OCI-LY3 (cell line): Measurements from ENCODE around the gene VIT.

Experiments used
- H2AFZ ChIP-seq: fragments of 200-600, 300-600 bp; shearing (Covaris generic); 2 replicates; pipeline ENCODE4 v1.6.0; 2014; ENCODE audit warnings: antibody characterized with exemption, low read depth, low read length
- H3K27ac ChIP-seq: fragments of 200-600, 300-600 bp; sonication (generic); 2 replicates; pipeline ENCODE4 v1.5.1; 2014; ENCODE audit warnings: mild to moderate bottlenecking, low read length, moderate library complexity, mixed read lengths
- H3K27me3 ChIP-seq: fragments of 200-600, 300-600 bp; sonication (generic); 2 replicates; pipeline ENCODE4 v1.6.1; 2014; ENCODE audit warnings: low read depth, low read length, mixed read lengths
- H3K36me3 ChIP-seq: fragments of 200-600, 300-600 bp; sonication (generic); replicated peaks from 2 replicates; pipeline ENCODE3; 2014; ENCODE audit warnings: low read depth, low read length, mixed read lengths
- H3K4me1 ChIP-seq: fragments of 300-600, 200-600 bp; sonication (generic); 2 replicates; pipeline ENCODE4 v1.6.1; 2014; ENCODE audit warnings: low read length, mixed read lengths
- H3K4me2 ChIP-seq: fragments of 200-600, 300-600 bp; sonication (generic); 2 replicates; pipeline ENCODE4 v1.6.1; 2014; ENCODE audit warnings: low read length, mixed read lengths
- H3K4me3 ChIP-seq: fragments of 300-600, 200-600 bp; sonication (generic); 2 replicates; pipeline ENCODE4 v1.5.1; 2014; ENCODE audit warnings: antibody characterized with exemption, mild to moderate bottlenecking, low read length, moderate library complexity
- H3K79me2 ChIP-seq: fragments of 300-600, 200-600 bp; shearing (Covaris generic); 2 replicates; pipeline ENCODE4 v1.6.1; 2014; ENCODE audit warnings: mild to moderate bottlenecking, low read length, mixed read lengths
- H3K9ac ChIP-seq: fragments of 300-600, 200-600 bp; shearing (Covaris generic); 2 replicates; pipeline ENCODE4 v1.6.0; 2014; ENCODE audit warnings: mild to moderate bottlenecking, low read length, moderate library complexity
- H3K9me3 ChIP-seq: fragments of 200-600, 300-600 bp; shearing (Covaris generic); 2 replicates; pipeline ENCODE4 v1.6.1; 2014; ENCODE audit warnings: low read length, mixed read lengths; ENCODE audit not compliant: insufficient read depth
- H4K20me1 ChIP-seq: fragments of 200-600, 300-600 bp; sonication (generic); 2 replicates; pipeline ENCODE4 v1.6.1; 2016; ENCODE audit warnings: low read length, mixed read lengths; ENCODE audit not compliant: insufficient read depth
- EZH2phosphoT487 ChIP-seq: fragments of 200-600 bp; shearing (Covaris generic); IDR thresholded peaks from 2 replicates; pipeline ENCODE4 v1.6.1; 2018; ENCODE audit warnings: antibody characterized with exemption, mixed run types, low read depth
- TF ChIP-seq, protein P1 (sequence below): fragments of 200-600, 300-600 bp; sonication (generic); IDR thresholded peaks from 2 replicates; pipeline ENCODE4 v1.5.1; 2014; ENCODE audit warnings: antibody characterized with exemption, low read length, low read depth

VIT gene

DNA sequence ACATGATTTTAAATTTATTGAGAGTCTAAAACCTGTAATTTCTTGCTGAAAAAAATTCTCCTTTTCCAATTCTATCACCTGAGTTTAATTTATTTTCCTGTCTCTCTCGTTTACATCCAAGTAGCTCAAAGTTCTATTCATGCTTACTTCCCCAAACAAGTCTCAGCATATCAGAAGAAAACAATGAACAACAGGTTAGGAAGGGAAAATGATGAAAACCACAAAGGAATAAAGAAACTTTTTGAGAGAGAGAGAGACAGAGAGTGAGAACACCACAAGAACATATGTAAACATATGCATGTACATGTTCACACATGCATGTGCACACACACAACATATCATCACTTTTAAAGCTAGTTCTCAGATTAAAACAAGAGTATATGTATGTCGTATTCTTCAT is 157.7 kb downstream of the VIT start:
- H3K27ac ChIP-seq: no peak overlapping the region
- peaks cover 11% of the 10 kb centered on the region for H3K4me1 ChIP-seq
- H3K9me3 ChIP-seq: no peaks in the 10 kb centered on the region
- H4K20me1 ChIP-seq: no peaks in the 10 kb centered on the region
- H3K36me3 ChIP-seq: peaks cover 11% of the 10 kb centered on the region
- no peak overlapping the region for H3K9ac ChIP-seq
- H3K79me2 ChIP-seq: no peaks in the 10 kb centered on the region
- TF ChIP-seq, protein P1, sequence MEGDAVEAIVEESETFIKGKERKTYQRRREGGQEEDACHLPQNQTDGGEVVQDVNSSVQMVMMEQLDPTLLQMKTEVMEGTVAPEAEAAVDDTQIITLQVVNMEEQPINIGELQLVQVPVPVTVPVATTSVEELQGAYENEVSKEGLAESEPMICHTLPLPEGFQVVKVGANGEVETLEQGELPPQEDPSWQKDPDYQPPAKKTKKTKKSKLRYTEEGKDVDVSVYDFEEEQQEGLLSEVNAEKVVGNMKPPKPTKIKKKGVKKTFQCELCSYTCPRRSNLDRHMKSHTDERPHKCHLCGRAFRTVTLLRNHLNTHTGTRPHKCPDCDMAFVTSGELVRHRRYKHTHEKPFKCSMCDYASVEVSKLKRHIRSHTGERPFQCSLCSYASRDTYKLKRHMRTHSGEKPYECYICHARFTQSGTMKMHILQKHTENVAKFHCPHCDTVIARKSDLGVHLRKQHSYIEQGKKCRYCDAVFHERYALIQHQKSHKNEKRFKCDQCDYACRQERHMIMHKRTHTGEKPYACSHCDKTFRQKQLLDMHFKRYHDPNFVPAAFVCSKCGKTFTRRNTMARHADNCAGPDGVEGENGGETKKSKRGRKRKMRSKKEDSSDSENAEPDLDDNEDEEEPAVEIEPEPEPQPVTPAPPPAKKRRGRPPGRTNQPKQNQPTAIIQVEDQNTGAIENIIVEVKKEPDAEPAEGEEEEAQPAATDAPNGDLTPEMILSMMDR: no peak
- H2AFZ ChIP-seq: no peak overlapping the region
- no peak overlapping the region for H3K4me2 ChIP-seq
- no peak overlapping the region for H3K4me3 ChIP-seq
- no peaks in the 10 kb centered on the region for H3K27me3 ChIP-seq

DNA sequence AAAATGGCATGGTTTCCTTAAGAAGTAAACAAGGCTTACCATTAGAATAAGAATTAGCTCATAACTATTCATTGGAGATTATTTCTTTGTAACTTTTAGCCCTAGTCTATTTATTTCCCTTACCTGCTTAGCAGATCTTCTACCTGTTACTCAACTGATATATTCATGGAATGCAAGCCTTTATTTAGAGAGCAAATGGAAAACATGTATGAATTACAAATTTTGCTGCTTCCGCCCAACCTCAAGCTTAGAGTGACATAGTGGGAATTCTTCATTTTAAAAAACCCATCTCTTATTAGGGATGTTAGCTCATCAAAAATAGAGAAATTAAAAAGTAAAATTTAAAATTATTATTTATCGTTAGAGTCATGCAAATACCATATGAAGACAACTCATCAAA is 158.9 kb downstream of the VIT start:
- no peaks in the 10 kb centered on the region for H3K9me3 ChIP-seq
- H3K4me3 ChIP-seq: no peak overlapping the region
- no peak overlapping the region for H3K27ac ChIP-seq
- H3K27me3 ChIP-seq: no peaks in the 10 kb centered on the region
- no peaks in the 10 kb centered on the region for H3K79me2 ChIP-seq
- H4K20me1 ChIP-seq: no peaks in the 10 kb centered on the region
- H3K9ac ChIP-seq: no peak overlapping the region
- peaks cover 5% of the 10 kb centered on the region for H3K36me3 ChIP-seq
- peaks cover 11% of the 10 kb centered on the region for H3K4me1 ChIP-seq
- TF ChIP-seq EZH2phosphoT487: no peak
- TF ChIP-seq, protein P1: no peak
- H3K4me2 ChIP-seq: no peak overlapping the region
- H2AFZ ChIP-seq: no peak overlapping the region

DNA sequence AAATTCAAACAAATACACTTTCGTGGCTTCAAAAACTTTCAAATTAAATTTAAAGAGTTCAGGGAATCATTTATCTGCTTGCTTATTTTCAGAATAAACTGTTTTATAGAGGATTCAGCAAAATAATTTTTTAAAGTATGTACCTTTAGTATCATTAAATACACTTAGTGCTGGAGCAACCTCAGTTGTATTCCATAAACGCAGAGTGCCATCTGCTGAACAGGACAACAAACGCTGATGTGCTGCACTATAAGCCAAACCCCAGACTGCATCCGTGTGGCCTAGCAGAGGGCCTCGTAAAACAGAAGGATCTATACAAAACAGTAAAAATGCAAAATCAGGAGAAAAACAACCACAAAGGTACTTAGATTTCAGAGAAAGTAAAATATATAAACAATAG is 161.2 kb downstream of the VIT start:
- Histone ChIP-seq H3K36me3 (peaks cover 2% of the 10 kb centered on the region), H3K4me2 (no peak overlapping the region), H4K20me1 (no peaks in the 10 kb centered on the region), H3K27me3 (no peaks in the 10 kb centered on the region), H3K4me3 (no peak overlapping the region), H3K9ac (no peak overlapping the region), H3K79me2 (no peaks in the 10 kb centered on the region), H2AFZ (no peak overlapping the region), H3K9me3 (no peaks in the 10 kb centered on the region), H3K4me1 (peaks cover 11% of the 10 kb centered on the region), H3K27ac (no peak overlapping the region)
- TF ChIP-seq EZH2phosphoT487: no peak
- TF ChIP-seq, protein P1: no peak

DNA sequence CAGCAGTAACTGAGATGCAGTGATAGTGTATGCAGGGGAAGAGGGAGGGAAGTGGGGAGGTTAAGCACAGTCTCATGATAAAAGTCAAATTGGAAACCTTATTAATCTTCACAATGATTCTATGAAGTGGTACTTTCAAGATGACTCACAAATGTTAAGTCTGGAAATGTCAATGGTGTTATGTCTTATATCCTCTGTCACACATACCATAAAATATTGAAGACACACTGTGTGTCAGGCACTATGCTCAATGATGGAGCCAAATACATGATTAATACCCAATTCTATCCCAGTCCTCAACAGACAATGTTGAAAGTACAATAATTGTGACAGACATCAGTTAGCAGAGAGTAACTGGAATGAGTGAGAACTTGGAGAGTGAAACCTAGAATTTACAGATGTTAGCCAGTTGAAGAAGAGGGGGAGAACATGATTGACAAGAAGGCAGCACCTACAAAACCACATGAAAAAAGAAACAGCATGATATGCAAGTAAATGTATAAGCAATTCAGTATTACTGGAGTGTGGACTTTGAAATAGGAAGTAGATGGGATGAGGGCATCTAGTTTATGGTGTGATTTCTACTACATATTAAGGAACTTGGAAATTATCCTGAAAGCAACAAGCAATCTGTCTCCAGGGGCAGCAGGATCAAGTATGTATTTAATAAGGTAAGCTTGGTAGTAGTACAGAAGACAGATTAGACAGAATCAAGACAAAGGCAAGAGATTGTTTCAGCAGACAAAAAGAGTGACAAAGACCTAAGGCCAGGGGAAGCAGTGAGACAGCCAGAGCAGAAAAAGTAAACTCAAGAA is 162.3 kb downstream of the VIT start:
- H3K9ac ChIP-seq: no peak overlapping the region
- no peak overlapping the region for H3K4me2 ChIP-seq
- no peak overlapping the region for H3K4me3 ChIP-seq
- H3K27me3 ChIP-seq: no peaks in the 10 kb centered on the region
- TF ChIP-seq, protein P1: no peak
- TF ChIP-seq EZH2phosphoT487: no peak
- no peak overlapping the region for H2AFZ ChIP-seq
- H3K9me3 ChIP-seq: no peaks in the 10 kb centered on the region
- no peaks in the 10 kb centered on the region for H4K20me1 ChIP-seq
- H3K27ac ChIP-seq: no peak overlapping the region
- H3K79me2 ChIP-seq: no peaks in the 10 kb centered on the region
- peaks cover 2% of the 10 kb centered on the region for H3K36me3 ChIP-seq
- peaks cover 11% of the 10 kb centered on the region for H3K4me1 ChIP-seq
